Neural progenitor cell (in vitro differentiated cells): ENCODE results near the gene BEGAIN.

Experiments
- EZH2 ChIP-seq: fragments of 200-600 bp; sonication (generic); IDR thresholded peaks from 2 replicates; pipeline ENCODE4 v1.6.1; 2017; ENCODE audit warnings: antibody characterized with exemption, mild to moderate bottlenecking, moderate library complexity
- EZH2phosphoT487 ChIP-seq: fragments of 200-600 bp; sonication (generic); IDR thresholded peaks from 2 replicates; pipeline ENCODE4 v1.6.1; 2017; ENCODE audit warnings: antibody characterized with exemption
- TF ChIP-seq, protein P1 (sequence below): fragments of 200-600 bp; sonication (generic); IDR thresholded peaks from 2 replicates; pipeline ENCODE4 v1.5.1; 2017; ENCODE audit warnings: antibody characterized with exemption, mild to moderate bottlenecking

DNA sequence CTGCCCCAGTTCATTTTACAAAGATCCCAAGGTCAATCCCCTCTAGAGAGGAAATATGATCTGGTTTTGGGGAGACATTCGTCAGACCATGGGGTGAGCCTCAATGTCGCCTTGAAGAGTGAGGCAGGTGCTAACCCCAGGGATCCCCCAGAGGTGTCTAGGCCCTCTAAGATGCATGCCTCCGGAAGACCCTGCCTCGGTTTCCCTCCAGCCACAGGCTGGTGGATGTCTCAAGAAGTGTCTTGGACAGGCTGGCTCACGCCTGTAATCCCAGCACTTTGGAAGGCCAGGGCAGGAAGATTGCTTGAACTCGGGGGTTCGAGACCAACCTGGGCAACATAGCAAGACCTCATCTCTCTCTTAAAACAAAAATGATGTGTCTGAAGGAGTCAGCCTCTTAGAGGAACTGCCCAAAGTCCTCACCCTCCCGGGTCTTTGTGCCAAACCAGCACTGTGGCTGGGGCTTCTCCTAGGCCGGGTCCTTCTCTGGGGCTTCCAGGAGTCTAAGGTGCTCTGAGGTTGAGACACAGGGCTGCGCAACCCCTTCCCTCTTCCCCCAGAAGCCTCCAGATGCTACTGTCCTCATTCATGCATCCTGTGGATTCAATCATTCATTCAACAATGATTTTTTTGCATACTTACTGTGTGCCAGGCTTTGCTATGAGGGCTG lies 24.7 kb upstream of the BEGAIN start:
- TF ChIP-seq, protein P1, sequence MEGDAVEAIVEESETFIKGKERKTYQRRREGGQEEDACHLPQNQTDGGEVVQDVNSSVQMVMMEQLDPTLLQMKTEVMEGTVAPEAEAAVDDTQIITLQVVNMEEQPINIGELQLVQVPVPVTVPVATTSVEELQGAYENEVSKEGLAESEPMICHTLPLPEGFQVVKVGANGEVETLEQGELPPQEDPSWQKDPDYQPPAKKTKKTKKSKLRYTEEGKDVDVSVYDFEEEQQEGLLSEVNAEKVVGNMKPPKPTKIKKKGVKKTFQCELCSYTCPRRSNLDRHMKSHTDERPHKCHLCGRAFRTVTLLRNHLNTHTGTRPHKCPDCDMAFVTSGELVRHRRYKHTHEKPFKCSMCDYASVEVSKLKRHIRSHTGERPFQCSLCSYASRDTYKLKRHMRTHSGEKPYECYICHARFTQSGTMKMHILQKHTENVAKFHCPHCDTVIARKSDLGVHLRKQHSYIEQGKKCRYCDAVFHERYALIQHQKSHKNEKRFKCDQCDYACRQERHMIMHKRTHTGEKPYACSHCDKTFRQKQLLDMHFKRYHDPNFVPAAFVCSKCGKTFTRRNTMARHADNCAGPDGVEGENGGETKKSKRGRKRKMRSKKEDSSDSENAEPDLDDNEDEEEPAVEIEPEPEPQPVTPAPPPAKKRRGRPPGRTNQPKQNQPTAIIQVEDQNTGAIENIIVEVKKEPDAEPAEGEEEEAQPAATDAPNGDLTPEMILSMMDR: no peak
- no peak for TF ChIP-seq EZH2
- TF ChIP-seq EZH2phosphoT487: no peak
